Measurements from ENCODE around the gene DDB1. TPM values are rescaled to one million over a fixed set of nuclear protein-coding genes. Genes with fewer than 3 reads are reported as not detected.

DDB1 gene
- total RNA-seq, 1 donor: 330 TPM

DNA sequence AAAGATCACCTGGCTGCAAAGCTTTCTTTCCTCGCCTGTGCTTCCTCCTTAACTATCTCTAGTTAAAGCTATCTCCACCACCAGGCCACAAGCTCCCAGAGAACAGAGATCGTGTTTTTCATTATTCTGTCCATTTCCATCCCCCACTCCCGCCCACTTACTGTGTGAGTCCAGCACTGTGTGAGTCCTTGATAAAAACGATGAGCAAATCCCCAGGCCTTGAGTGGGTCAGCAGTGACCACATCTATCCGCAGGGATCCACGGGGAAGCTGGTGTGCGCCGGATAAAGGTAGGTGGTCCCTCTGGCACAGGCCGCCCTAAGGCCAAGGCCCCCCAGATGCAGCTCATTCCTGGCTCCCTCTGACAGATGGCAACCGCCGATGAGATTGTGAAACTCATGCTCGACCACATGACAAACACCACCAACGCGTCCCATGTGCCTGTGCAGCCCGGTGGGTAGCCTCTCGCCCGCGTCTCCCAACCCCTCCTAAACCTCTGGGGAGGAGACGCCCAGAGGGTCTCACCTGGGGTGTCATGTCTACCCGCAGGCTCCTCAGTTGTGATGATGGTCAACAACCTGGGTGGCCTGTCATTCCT, 9.4 kb upstream of the DDB1 start:
- H2AFZ ChIP-seq (ENCODE audit: low read length): no peak overlapping the region
- H3K36me3 ChIP-seq (ENCODE audit: insufficient read depth, low read length): peaks cover 11% of the 10 kb centered on the region
- no peaks in the 10 kb centered on the region for H3K79me2 ChIP-seq (ENCODE audit: insufficient read depth, low read length)
- peak; percentile 81 for DNase-seq (ENCODE audit: insufficient read length, low spot score, missing footprints)
- H4K20me1 ChIP-seq (ENCODE audit: insufficient read depth, low read length): no peaks in the 10 kb centered on the region
- no peaks in the 10 kb centered on the region for H3K4me1 ChIP-seq (ENCODE audit: insufficient read depth, low read length)
- H3K27me3 ChIP-seq (ENCODE audit: insufficient read depth, low read length): no peaks in the 10 kb centered on the region
- H3K4me2 ChIP-seq (ENCODE audit: insufficient read depth, low read length): no peak overlapping the region
- H3K4me3 ChIP-seq (ENCODE audit: insufficient read depth, low read length): no peak overlapping the region
- no peak overlapping the region for H3K27ac ChIP-seq (ENCODE audit: low read depth, low read length)
- no peaks in the 10 kb centered on the region for H3K9me3 ChIP-seq (ENCODE audit: low read depth, low read length)
- TF ChIP-seq, protein P1, sequence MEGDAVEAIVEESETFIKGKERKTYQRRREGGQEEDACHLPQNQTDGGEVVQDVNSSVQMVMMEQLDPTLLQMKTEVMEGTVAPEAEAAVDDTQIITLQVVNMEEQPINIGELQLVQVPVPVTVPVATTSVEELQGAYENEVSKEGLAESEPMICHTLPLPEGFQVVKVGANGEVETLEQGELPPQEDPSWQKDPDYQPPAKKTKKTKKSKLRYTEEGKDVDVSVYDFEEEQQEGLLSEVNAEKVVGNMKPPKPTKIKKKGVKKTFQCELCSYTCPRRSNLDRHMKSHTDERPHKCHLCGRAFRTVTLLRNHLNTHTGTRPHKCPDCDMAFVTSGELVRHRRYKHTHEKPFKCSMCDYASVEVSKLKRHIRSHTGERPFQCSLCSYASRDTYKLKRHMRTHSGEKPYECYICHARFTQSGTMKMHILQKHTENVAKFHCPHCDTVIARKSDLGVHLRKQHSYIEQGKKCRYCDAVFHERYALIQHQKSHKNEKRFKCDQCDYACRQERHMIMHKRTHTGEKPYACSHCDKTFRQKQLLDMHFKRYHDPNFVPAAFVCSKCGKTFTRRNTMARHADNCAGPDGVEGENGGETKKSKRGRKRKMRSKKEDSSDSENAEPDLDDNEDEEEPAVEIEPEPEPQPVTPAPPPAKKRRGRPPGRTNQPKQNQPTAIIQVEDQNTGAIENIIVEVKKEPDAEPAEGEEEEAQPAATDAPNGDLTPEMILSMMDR (IDR thresholded peaks at IDR 0.05; ENCODE audit: extremely low read depth, low read depth, low read length): no peak

DNA sequence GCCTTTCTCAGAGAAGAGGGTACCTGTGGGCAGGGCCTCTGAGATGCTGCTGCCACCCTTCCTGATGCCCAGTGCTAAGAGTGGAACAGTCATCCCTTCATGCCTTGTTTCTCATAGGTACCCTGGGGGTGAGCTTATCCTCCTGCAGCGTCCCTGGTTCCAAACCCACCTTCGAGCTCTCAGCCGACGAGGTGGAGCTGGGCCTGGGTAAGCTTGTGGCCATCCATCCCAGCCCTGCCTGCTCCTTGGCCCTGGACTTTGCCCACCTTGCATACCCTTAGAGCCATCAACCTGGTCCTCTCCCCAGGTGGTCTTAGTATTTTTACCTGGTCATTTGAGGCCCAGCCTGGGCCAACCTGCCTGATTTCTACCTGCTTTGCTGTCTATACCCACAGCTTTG, 8.8 kb upstream of the DDB1 start:
- Histone ChIP-seq H3K9me3 (ENCODE audit: low read depth, low read length) (no peaks in the 10 kb centered on the region), H3K4me3 (ENCODE audit: insufficient read depth, low read length) (no peak overlapping the region), H3K79me2 (ENCODE audit: insufficient read depth, low read length) (no peaks in the 10 kb centered on the region), H3K27ac (ENCODE audit: low read depth, low read length) (no peak overlapping the region), H3K4me1 (ENCODE audit: insufficient read depth, low read length) (no peaks in the 10 kb centered on the region), H3K27me3 (ENCODE audit: insufficient read depth, low read length) (no peaks in the 10 kb centered on the region), H4K20me1 (ENCODE audit: insufficient read depth, low read length) (no peaks in the 10 kb centered on the region), H3K36me3 (ENCODE audit: insufficient read depth, low read length) (peaks cover 7% of the 10 kb centered on the region), H2AFZ (ENCODE audit: low read length) (no peak overlapping the region), H3K4me2 (ENCODE audit: insufficient read depth, low read length) (no peak overlapping the region)
- TF ChIP-seq, protein P1 (IDR thresholded peaks at IDR 0.05; ENCODE audit: extremely low read depth, low read depth, low read length): no peak
- DNase-seq (ENCODE audit: insufficient read length, low spot score, missing footprints): peak; percentile 69

DNA sequence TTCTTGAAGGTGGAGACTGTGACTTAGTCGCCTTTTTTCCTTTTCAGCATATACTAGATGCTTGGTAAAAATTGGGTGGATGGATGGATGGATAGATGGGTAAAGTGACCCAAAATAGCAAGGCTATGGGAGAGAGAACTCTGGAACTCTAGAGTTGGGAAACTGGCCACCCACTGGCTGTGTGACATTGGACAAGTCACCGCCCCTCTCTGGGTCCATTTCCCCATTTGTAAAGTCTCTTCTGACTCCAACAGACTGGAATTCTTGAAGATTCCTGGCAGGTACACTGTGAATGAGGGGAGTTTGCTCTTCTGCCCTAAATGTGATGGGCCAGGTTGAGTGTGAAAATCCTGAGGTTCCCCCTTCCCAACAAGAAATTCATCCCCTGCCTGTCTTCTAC, 8.1 kb upstream of the DDB1 start:
- Histone ChIP-seq H3K79me2 (ENCODE audit: insufficient read depth, low read length) (no peaks in the 10 kb centered on the region), H3K27me3 (ENCODE audit: insufficient read depth, low read length) (no peaks in the 10 kb centered on the region), H3K9me3 (ENCODE audit: low read depth, low read length) (no peaks in the 10 kb centered on the region), H3K4me2 (ENCODE audit: insufficient read depth, low read length) (no peak overlapping the region), H3K4me1 (ENCODE audit: insufficient read depth, low read length) (no peaks in the 10 kb centered on the region), H2AFZ (ENCODE audit: low read length) (no peak overlapping the region), H3K36me3 (ENCODE audit: insufficient read depth, low read length) (peaks cover 4% of the 10 kb centered on the region), H3K4me3 (ENCODE audit: insufficient read depth, low read length) (no peak overlapping the region), H4K20me1 (ENCODE audit: insufficient read depth, low read length) (no peaks in the 10 kb centered on the region), H3K27ac (ENCODE audit: low read depth, low read length) (no peak overlapping the region)
- TF ChIP-seq, protein P1 (IDR thresholded peaks at IDR 0.05; ENCODE audit: extremely low read depth, low read depth, low read length): no peak
- peak; percentile 19 for DNase-seq (ENCODE audit: insufficient read length, low spot score, missing footprints)

DNA sequence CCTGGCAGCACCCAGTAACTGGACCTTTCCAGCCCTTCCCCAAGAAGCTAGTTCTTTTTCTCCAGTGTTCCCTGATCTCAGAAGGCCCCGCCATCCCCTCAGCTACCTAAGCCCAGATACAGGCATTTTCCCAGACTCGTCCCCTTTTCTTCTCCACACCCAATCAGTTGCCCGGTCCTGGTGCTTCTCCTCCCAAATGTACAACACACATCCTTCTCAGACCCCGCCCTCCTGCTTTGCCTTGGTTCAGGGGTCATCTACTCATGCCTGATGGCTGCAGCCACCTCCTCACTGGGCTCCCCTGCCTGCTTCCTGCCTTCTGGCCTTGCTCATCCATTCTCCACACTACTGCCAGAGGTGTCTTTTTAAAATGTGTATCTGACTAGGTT, 6.6 kb upstream of the DDB1 start:
- Histone ChIP-seq H3K4me2 (ENCODE audit: insufficient read depth, low read length) (no peak overlapping the region), H4K20me1 (ENCODE audit: insufficient read depth, low read length) (no peaks in the 10 kb centered on the region), H3K79me2 (ENCODE audit: insufficient read depth, low read length) (no peaks in the 10 kb centered on the region), H3K36me3 (ENCODE audit: insufficient read depth, low read length) (peaks cover 4% of the 10 kb centered on the region), H3K27me3 (ENCODE audit: insufficient read depth, low read length) (no peaks in the 10 kb centered on the region), H3K4me3 (ENCODE audit: insufficient read depth, low read length) (no peak overlapping the region), H2AFZ (ENCODE audit: low read length) (no peak overlapping the region), H3K27ac (ENCODE audit: low read depth, low read length) (no peak overlapping the region), H3K4me1 (ENCODE audit: insufficient read depth, low read length) (peaks cover 11% of the 10 kb centered on the region), H3K9me3 (ENCODE audit: low read depth, low read length) (no peaks in the 10 kb centered on the region)
- DNase-seq (ENCODE audit: insufficient read length, low spot score, missing footprints): peak; percentile 52
- TF ChIP-seq, protein P1 (IDR thresholded peaks at IDR 0.05; ENCODE audit: extremely low read depth, low read depth, low read length): no peak

All from osteoblast (primary cell).